Testis (tissue), 3 donors: ENCODE data around the gene LIPK. TPM values are rescaled to one million over a fixed set of nuclear protein-coding genes. Genes with fewer than 3 reads are reported as not detected.
"Not testable (repeated sequence)": the region's sequence is repeated elsewhere in the genome, so short reads cannot be mapped to it uniquely, and the experiment has no call there.

Experiments used
- DNase-seq: peaks from one replicate; pipeline ENCODE4 v3.0.0-alpha.2; 2019
- H3K27ac ChIP-seq, 2 donors: fragments of 200-600 bp; sonication (generic); one replicate each; pipeline ENCODE4 v1.5.1; 2019
- H3K27me3 ChIP-seq: fragments of 200-600 bp; sonication (generic); one replicate; pipeline ENCODE4 v1.5.1; 2019
- H3K36me3 ChIP-seq: fragments of 200-600 bp; sonication (generic); one replicate; pipeline ENCODE4 v1.5.1; 2017; ENCODE audit warnings: low read depth; ENCODE audit errors: missing control alignments
- H3K4me1 ChIP-seq: fragments of 200-600 bp; sonication (generic); one replicate; pipeline ENCODE4 v1.5.1; 2019
- H3K4me3 ChIP-seq, 2 donors: fragments of 200-600 bp; sonication (generic); one replicate each; pipeline ENCODE4 v1.5.1; 2017 to 2019
- H3K9me3 ChIP-seq: fragments of 200-600 bp; sonication (generic); one replicate; pipeline ENCODE4 v1.5.1; 2017
- CTCF ChIP-seq, 3 experiments: fragments of 450-650 bp in 2 of 3; fragments of 200-600 bp in 1 of 3; sonication (generic) in 1 of 3; IDR thresholded peaks; one replicate each; pipeline ENCODE4 v1.5.1; 2016 to 2019; ENCODE audit warnings: antibody characterized with exemption in 3 of 3, mild to moderate bottlenecking in 2 of 3, moderate library complexity in 1 of 3
- POLR2A ChIP-seq: fragments of 450-650 bp; IDR thresholded peaks from one replicate; pipeline ENCODE4 v1.6.1; 2017; ENCODE audit warnings: antibody characterized with exemption, mild to moderate bottlenecking, moderate library complexity
- WGBS, 2 donors: methylation state at CpG; one replicate each; pipeline ENCODE4 v1.1.5; 2018; 5-methylcytosine and 5-hydroxymethylcytosine counted together
- intact Hi-C: fragments of 100-400 bp; cut with DNase I; formaldehyde crosslinking; loops from one replicate; pipeline ENCODE4 v1.15.1; 2023; ENCODE audit warnings: low total_unique reads
- polyA plus RNA-seq: library from polyadenylated mRNA; stranded (reverse); fragments of 350-450 nt; fragmentation: Illumina TruSeq; extraction: RNeasy Lipid Tissue Mini Kit (QIAGEN cat#74804); gene quantifications from one replicate; pipeline ENCODE4 v1.2.3, GENCODE V29; 2014; ENCODE audit warnings: low read depth, low replicate concordance; ENCODE audit not compliant: insufficient read depth
- total RNA-seq, 2 donors: library from RNA; depleted of rRNA; stranded (reverse); fragments of >200 nt; gene quantifications; one replicate each; pipeline ENCODE4 v1.2.3, GENCODE V29; 2016

The LIPK gene
- total and polyA plus RNA-seq, 3 donors from 2014 or later = not detected

GRCh38 chr10:88728107-88728763 is 22.2 kb downstream of the LIPK start:
- WGBS, 2 donors = 55 to 56% methylated on average over 23 to 30 of the region's 30 CpGs
- no peak overlapping the region for H3K27ac ChIP-seq
- no peaks in the 10 kb centered on the region for H3K36me3 ChIP-seq
- peak overlapping the region; percentile 21 to 36 for H3K4me3 ChIP-seq
- H3K27me3 ChIP-seq = no peaks in the 10 kb centered on the region
- H3K4me1 ChIP-seq = no peaks in the 10 kb centered on the region
- TF ChIP-seq POLR2A = no peak
- TF ChIP-seq CTCF (IDR thresholded peaks at IDR 0.05) = no peak
- intact Hi-C loops = no loop called here
- peak; percentile 88 for DNase-seq
- H3K9me3 ChIP-seq = no peaks in the 10 kb centered on the region

GRCh38 chr10:88730864-88731263 is 24.8 kb downstream of the LIPK start:
- intact Hi-C loops = no loop called here
- Histone ChIP-seq H3K27me3 (no peaks in the 10 kb centered on the region), H3K4me1 (no peaks in the 10 kb centered on the region), H3K27ac (no peak overlapping the region), H3K9me3 (no peaks in the 10 kb centered on the region), H3K36me3 (no peaks in the 10 kb centered on the region), H3K4me3 (no peak overlapping the region)
- TF ChIP-seq CTCF (IDR thresholded peaks at IDR 0.05) (no peak), POLR2A (no peak)
- WGBS, 2 donors = 72 to 85% methylated on average over 4 of the region's 4 CpGs
- DNase-seq = no peak

GRCh38 chr10:88731296-88731695 is 25.2 kb downstream of the LIPK start:
- no peaks in the 10 kb centered on the region for H3K4me1 ChIP-seq
- DNase-seq = no peak
- H3K27me3 ChIP-seq = no peaks in the 10 kb centered on the region
- H3K27ac ChIP-seq = no peak overlapping the region
- intact Hi-C loops = no loop called here
- H3K9me3 ChIP-seq = no peaks in the 10 kb centered on the region
- no peak overlapping the region for H3K4me3 ChIP-seq
- H3K36me3 ChIP-seq = no peaks in the 10 kb centered on the region
- TF ChIP-seq POLR2A (no peak), CTCF (IDR thresholded peaks at IDR 0.05) (no peak)
- 73 to 79% methylated on average over 6 of the region's 6 CpGs for WGBS, 2 donors

- H3K27me3 ChIP-seq = no peaks in the 10 kb centered on the region
- no peak for DNase-seq
- H3K4me1 ChIP-seq = no peaks in the 10 kb centered on the region
- TF ChIP-seq CTCF (IDR thresholded peaks at IDR 0.05) (no peak), POLR2A (no peak)
- no peaks in the 10 kb centered on the region for H3K36me3 ChIP-seq
- WGBS, 2 donors = 88 to 90% methylated on average over 2 of the region's 2 CpGs
- H3K27ac ChIP-seq = no peak overlapping the region
- H3K9me3 ChIP-seq = no peaks in the 10 kb centered on the region
- intact Hi-C loops = no loop called here
- no peak overlapping the region for H3K4me3 ChIP-seq
Measured at GRCh38 chr10:88733215-88733614, 27.2 kb downstream of the LIPK start.

- no peaks in the 10 kb centered on the region for H3K36me3 ChIP-seq
- no peaks in the 10 kb centered on the region for H3K9me3 ChIP-seq
- no peak overlapping the region for H3K4me3 ChIP-seq
- H3K4me1 ChIP-seq = no peaks in the 10 kb centered on the region
- no peak for DNase-seq
- no peak for TF ChIP-seq POLR2A
- TF ChIP-seq CTCF (IDR thresholded peaks at IDR 0.05) = no peak
- no peak overlapping the region for H3K27ac ChIP-seq
- intact Hi-C loops = no loop called here
- no peaks in the 10 kb centered on the region for H3K27me3 ChIP-seq
- 81 to 82% methylated on average over 1 of the region's 1 CpG for WGBS, 2 donors
Measured at GRCh38 chr10:88735661-88736060, 29.6 kb downstream of the LIPK start.

GRCh38 chr10:88741921-88742320 is 35.9 kb downstream of the LIPK start:
- H3K9me3 ChIP-seq = not testable (repeated sequence)
- 45 to 65% methylated on average over 5 of the region's 5 CpGs for whole genome bisulfite sequencing, 2 donors

More at GRCh38 chr10:88741921-88742320, 35.9 kb downstream of the LIPK start:
- H3K36me3 ChIP-seq, DNase-seq, H3K4me1 ChIP-seq, H3K27ac ChIP-seq, intact Hi-C loops, H3K27me3 ChIP-seq, H3K4me3 ChIP-seq: not testable (repeated sequence)
